GM18526 (cell line): ENCODE measurements around the gene BUB1B.

ENCODE experiments used
- POLR2A ChIP-seq: IDR thresholded peaks from 3 replicates; pipeline ENCODE4 v1.6.1; 2011; ENCODE audit not compliant: insufficient read length; ENCODE audit errors: extremely low read depth

BUB1B gene

DNA sequence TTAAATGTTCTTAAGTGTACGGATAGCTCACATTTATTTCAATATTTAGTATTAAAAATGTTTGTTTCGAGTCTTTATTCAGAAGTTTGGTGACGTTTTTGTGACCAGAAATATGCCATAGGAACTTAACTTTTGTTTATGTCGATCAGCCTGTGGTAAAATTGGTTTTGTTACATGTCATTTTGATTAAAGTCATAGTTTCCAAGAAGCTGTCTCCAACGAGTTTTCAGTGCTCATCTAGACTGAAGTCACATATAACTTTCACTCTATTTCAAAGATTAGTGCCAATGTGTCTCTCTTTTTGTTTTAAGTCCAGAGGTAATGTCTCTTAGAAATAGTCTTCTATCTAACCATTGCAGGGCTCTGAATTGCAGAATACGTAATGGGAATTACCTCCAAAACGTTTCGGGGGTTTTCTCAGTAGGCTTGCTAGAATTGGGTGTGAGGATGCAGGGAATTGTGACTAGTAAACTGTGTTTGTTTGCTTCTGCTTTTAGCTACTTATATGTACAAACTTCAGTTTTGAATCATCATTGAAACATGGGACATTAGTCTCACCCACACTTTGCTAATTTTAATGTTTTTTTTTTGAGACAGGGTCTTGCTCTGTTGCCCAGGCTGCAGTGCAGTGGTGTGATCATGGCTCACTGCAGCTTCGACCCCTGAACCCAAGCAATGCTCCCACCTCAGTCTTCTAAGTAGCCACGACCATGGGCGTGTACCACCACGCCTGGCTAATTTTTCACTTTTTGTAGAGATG lies 3.0 kb downstream of the BUB1B start:
- TF ChIP-seq POLR2A: no peak

DNA sequence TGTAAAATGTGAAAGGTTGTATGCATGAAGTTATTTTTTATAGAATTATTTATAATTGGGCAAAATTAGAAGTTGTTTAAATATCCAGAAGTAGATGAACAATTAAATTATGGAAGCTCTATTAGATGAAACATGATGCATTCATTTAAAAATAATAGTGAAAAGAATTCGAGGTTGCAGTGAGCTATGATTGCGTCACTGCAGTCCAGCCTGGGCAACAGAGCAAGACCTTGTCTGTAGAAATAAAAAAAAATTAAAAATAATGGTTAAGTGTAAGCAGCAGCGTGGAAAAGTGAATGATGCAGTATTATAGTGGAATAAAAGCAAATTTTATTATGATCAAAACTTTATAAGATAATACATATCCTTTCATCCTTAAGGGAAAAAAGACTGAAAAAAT lies 14.3 kb downstream of the BUB1B start:
- TF ChIP-seq POLR2A: no peak

DNA sequence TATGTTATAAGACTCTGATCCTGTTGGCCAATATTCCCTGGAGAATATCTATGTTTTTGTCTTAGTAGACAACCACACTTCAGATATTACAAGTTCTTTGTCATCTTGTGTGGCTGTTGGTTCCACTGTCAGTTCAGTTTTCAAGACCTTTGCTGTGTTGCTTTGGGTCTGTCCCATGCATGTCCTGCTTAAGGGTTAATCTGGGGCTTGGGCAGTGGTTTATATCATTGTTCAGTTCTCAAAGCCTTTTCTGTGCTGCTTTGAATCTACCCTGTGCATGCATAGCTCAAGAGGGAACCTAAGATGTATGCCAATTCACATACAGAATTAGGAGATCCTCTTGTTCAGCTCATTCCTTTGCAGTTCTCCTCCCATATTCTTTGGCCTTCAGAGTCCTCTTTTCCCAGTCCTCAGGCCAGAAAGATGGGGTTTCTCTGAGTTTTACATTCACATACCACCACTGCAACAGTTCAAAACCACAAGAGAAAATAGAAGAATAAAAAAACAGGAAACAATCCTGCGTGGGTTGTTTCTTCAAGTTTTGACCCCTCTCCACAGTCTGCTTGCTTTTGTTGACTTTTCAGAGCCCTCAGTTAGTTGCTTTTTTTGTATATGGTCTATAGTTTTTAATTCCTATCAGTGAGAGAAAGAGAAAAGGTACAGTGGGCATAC lies 21.6 kb downstream of the BUB1B start:
- TF ChIP-seq POLR2A: no peak

DNA sequence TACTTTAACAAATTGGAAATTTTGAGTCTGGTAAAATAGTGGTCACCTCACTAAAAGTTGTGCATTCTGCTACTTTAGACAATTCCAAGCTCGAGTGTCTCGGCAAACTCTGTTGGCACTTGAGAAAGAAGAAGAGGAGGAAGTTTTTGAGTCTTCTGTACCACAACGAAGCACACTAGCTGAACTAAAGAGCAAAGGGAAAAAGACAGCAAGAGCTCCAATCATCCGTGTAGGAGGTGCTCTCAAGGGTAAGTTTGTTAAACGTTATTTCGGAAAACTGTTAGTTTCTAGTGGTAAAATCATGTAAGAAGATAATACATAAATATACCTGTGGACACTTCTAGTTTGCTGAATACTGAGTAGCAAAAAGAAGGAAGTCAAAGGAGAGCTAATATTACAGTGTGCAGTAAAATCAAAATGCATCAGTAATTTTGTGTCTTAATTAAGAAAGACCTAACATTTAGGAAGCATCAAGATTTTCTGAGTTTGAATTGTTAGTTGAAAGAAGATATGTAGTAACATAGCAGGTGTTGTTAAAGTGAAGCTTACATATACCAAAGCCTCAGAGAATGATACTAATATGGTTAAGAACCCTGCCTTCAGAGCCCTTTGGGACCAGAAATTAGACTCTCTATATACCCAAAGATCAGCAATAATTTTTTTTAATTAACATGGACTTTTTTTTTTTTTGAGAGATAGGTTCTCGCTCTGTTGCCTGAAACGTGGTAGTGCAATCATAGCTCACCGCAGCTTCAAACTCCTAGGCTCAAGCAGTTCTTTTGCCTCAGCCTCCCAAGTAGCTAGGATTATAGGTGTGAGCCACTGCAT lies 23.0 kb downstream of the BUB1B start:
- no peak for TF ChIP-seq POLR2A

DNA sequence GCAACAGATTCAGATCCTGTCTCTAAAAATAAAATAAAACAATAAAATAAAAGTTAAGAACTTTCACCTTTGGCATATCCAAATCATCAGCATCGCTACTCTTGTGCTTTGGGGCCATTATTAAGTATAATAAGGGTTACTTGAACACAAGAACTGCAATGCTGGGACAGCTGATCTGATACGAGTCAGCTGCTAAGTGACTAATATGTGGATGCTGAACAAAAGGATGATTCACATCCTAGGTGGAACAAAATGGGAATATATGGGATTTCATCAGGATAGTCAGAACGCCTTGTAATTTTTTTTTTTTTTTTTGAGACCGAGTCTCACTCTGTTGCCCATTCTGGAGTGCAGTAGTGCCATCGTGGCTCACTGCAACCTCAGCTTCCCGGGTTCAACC lies 29.7 kb downstream of the BUB1B start:
- TF ChIP-seq POLR2A: no peak

DNA sequence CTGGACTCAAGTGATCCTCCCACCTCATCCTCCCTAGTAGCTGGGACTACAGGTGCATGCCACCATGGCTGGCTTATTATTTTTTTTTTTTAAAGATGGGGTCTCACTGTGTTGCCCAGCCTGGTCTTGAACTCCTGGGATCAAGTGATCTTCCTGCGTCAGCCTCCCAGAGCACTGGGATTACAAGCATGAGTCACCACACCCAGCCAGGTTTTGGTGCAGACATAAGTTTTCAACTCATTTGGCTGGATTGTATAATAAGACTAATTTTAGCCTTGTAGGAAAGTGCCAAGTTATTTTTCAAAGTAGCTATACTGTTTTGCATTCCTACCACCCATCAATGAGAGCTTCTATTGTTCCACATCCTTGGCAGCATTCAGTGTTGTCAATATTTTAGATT lies 32.1 kb downstream of the BUB1B start:
- TF ChIP-seq POLR2A: no peak

DNA sequence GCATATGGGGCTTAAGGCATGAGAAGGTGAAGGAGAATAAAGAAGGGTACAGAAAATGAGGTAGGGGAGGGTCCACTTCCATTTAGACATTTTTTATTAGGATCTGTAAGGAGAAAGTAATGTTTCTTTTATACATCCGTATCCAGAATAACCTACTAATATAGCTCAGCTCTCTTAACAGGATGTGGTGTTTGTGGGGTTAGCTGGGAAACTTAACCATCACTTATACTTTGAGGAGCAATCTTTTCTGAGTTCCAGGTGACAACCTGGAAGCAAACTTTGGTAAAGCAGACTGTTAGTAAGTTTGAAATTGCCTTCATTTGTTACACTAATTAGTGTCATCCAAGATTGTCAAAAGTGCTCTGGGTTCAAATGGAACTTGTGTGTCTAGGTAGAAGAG lies 36.6 kb downstream of the BUB1B start:
- TF ChIP-seq POLR2A: no peak

DNA sequence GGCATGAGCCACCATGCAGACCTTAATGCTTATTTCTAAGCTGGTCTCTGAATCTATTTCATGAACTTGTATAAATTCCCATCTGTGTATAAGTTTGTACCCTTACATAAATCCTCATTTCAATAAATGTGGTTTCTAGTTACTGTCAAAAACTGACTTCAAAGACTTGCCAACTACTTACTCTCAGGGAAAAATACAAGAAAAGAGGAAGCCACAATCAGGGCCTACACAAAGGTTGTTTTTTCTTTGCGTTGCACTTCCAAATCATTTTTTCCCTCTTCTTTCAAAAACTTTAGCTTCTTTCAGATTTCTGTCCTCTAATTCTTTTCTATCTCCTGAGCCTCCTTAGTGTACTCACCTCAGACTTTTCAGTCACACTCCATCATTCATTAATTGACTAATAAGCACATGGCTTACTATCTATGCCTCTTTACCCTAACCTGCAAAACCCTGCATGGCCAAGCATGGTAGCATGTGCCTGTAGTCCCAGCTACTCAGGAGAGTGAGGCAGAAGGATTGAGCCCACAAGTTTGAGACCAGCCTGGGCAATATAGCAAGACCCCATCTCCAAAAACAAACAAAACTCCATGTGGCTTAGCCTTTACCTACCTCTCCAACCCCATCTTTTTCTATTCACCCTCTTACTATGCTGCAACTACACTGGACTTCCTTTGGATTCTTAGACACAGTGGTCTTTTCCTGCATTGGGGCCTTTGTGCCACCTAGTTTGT lies 37.7 kb downstream of the BUB1B start:
- TF ChIP-seq POLR2A: no peak

DNA sequence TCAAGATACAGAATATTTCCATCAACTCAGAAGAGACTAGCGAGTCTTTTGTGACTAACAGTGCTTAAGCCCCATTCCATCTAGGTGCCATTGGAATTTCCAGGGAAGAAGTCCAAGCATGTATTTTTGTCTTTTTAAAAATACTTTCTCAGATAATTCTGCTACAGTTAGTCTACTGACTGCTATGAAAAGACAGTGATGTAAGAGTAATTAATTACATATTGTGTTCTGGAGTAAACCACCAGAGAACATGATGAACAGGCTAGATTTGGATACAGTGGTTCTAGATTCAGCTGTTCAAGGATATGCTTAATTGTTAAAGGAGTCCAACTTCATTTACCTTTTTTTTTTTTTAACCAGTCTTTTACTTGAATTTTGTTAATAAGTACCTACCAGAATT lies 43.2 kb downstream of the BUB1B start:
- TF ChIP-seq POLR2A: no peak

DNA sequence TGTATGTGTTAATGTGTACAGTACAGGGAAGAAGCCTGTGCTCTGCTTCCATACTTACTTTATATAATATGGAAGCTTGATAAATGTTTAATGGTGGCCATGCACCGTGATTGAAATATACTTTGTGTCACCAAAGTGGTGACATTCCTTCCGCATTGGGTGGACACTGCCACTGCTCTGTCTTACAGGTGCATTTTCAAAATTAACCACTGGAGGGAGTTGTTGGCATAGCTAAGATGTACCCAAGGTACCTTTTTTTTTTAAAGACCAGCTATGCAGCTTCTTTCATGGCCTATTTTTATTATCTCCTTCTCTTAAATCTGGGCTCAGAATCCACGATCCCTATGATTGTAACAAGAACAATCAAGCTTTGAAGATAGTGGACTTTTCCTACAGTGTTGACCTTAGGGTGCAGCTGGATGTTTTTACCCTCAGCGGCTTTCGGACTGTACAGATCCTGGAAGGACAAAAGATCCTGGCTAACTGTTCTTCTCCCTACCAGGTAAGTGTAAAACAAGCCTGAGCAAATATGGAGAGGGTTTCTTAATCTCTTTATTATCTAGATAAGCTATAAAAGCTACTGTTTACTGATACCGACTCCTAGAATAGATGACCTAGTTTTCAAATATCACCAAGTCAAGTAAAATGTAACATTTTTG lies 56.4 kb downstream of the BUB1B start:
- no peak for TF ChIP-seq POLR2A

DNA sequence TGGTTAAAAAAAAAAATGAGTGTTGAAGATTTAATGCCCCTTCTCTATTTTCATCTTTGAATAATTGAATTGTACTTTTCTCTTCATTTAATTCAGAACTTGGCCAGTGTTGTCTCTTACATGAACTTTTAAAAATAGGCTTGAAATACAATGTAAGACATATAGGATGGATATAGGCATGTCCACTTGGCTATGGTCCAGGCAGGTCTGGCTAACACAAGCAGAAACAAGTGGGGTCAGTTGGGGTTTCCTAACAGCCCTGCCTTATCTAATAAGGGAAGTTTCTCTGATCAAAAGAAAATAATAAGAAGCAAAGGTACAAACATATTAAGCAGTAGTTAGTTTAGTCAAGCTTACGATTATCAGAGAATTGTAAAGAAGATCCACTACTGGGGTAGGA lies 58.9 kb downstream of the BUB1B start:
- TF ChIP-seq POLR2A: no peak

DNA sequence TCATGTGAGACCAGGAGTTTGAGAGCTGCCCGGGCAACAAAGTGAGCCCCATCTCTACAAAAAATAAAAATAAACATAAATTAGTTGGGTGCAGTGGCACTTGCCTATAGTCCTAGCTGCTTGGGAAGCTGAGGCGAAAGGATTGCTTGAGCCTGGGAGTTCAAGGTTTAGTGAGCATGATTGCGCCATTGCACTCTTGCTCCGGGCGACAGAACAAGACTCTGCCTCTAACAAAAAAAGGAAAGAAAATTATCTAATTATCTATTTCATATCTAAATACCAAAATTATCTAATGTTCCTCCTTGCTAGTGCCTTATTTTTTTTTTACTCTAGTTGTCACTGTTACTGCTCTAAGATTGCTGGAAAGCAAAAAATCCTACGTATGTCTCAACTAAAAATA lies 61.3 kb downstream of the BUB1B start:
- no peak for TF ChIP-seq POLR2A

DNA sequence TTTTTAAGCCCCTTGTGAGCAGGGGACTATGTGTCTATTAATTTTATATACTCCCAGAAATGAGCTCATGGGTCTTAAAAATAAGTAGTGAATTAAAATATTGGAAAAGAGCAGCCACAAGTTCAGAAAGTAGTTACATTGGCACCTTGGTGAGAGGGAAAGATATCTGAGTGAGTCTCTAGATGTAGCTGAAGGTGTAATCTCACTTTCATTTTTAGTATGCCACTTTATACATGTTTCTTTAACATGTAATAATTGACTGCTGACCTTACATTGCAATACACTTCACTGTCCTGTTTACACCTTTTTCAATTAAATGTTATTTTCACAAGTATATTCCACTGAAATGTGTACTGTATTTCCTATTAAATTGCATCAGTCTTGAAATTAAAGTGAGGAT lies 65.9 kb downstream of the BUB1B start:
- no peak for TF ChIP-seq POLR2A

DNA sequence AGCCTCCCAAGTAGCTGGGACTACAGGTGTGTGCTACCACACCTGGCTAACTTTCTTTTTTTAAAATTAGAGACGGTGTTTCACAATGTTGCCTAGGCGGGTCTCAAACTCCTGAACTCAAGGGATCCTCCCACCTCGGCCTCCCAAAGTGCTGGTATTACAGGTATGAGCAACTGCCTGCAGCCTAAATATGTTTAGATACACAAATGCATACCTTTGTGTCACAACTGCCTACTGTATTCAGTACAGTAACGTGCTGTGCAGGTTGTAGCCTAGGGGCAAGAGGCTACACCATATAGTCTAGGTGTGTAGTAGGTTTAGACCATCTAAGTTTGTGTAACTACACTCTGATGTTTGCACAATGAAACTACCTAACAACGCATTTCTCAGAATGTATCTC lies 68.4 kb downstream of the BUB1B start:
- no peak for TF ChIP-seq POLR2A

DNA sequence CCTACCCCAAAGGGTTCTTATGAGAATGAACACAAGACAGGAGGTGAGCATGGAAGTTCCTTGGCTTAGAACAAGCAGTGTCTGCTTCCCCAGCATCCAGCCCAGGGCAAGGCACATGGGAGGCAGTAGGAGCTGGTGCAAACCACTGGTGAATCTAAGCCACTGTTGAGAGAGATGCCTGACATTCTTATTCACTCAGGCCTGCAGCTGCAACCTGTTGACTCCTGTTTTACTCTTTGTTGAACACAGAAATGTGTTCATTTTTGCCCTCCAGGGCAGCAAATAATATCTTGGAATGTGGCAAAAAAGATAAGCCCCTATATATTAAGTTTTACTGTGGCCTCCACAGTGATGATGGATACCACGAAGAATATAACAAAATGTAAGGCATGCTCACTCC lies 69.1 kb downstream of the BUB1B start:
- TF ChIP-seq POLR2A: no peak
